CD4-positive, alpha-beta T cell treated with Interleukin-10 for 1 hour (primary cell): ENCODE results near the gene MEX3A.
"Not testable (repeated sequence)": the region's sequence is repeated elsewhere in the genome, so short reads cannot be mapped to it uniquely, and the experiment has no call there.

Experiments
- DNase-seq: peaks from one replicate; pipeline ENCODE4 v3.0.0-alpha.2; 2020

Gene MEX3A

GRCh38 chr1:156082309-156083091, at the start of gene MEX3A:
Gene MEX3A (minus strand): TSS chr1:156082465. CDS start chr1:156081998, 467 bp downstream.
- DNase-seq = peak; percentile 65

DNA sequence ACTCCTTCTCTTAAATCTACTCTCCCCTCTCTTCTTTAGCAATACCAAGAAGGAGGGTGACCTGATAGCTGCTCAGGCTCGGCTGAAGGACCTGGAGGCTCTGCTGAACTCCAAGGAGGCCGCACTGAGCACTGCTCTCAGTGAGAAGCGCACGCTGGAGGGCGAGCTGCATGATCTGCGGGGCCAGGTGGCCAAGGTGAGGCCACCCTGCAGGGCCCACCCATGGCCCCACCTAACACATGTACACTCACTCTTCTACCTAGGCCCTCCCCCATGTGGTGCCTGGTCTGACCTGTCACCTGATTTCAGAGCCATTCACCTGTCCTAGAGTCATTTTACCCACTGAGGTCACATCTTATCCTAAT, 48.3 kb upstream of the MEX3A start:
- no peak for DNase-seq

DNA sequence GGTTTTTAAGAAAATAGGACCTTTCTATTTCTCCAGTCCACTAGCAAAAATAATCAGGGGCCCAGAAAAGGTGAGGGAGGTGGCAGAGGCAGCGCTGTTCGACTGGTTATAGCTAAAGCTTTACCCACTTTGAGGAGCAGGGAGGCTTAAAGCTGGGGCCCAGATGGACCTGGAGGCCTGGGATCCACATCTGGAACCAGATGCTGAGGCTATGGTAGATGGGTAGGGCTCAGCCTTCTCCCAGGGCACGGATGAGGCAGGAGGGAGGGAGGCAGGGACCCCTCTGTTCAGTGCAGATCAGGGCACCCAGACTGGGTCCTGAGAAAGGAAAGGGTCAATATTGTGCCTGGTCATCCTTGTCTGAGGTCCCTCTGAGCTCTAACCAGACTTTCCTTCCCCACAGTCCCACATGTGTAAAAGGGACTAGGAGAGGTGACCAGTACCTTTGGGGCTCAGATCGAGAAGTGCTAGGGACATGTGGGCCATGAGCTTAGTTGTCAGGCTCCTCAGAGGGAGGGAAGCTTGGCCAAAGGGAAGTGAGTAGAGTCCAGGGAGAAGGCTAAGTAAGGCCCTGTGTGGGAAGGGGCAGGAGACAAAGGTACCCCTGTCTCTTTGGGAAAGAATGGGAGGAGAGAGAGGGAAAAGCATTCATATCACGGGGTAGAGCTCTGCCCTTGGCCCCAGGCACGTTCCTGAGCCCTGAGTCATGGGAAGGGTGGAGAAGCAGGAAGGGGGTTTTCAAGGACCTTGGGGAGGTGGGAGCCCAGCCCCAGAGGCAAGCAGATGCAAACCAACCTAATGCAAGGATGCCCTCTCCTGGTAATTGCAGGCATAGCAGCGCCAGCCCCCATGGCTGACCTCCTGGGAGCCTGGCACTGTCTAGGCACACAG, 47.7 kb upstream of the MEX3A start:
- peak; percentile 82 for DNase-seq

- DNase-seq = peak; percentile 28
Observed at GRCh38 chr1:156128654-156129597, 46.7 kb upstream of the MEX3A start.

GRCh38 chr1:156128308-156128653, 46.0 kb upstream of the MEX3A start:
- DNase-seq = peak; percentile 16

GRCh38 chr1:156126630-156127534, 44.6 kb upstream of the MEX3A start:
- peak; percentile 90 for DNase-seq

DNA sequence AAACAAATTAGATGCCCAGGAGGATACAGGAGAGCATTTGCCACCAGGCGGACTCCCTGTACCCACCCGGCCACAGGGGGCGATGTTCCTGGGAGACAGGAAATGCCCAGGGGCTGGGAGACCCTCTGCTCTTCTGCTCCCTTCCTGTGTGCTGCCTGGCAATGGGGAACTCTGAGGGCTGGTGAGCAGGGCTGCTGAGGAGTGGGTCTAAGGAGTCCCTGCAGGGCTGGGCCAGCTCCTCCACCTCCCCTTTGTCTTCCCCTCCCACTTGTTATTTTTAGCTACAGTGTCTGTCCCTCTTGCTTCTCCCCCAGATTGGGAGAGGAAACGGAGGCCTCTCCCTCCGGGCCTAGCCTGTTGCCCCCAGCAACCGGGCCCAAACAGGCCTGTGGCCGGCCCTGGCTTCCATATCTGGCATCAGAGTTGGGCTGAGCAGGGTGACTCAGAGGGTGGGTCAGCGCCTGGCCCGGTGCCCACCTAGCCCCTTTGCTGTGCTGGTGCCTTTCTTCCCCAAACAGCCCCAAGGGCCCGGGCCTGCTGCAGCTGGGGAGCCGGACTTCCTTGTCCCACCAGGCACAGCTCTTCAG, 43.9 kb upstream of the MEX3A start:
- DNase-seq = peak; percentile 80

GRCh38 chr1:156125544-156125943, 43.3 kb upstream of the MEX3A start:
- peak; percentile 35 for DNase-seq

DNA sequence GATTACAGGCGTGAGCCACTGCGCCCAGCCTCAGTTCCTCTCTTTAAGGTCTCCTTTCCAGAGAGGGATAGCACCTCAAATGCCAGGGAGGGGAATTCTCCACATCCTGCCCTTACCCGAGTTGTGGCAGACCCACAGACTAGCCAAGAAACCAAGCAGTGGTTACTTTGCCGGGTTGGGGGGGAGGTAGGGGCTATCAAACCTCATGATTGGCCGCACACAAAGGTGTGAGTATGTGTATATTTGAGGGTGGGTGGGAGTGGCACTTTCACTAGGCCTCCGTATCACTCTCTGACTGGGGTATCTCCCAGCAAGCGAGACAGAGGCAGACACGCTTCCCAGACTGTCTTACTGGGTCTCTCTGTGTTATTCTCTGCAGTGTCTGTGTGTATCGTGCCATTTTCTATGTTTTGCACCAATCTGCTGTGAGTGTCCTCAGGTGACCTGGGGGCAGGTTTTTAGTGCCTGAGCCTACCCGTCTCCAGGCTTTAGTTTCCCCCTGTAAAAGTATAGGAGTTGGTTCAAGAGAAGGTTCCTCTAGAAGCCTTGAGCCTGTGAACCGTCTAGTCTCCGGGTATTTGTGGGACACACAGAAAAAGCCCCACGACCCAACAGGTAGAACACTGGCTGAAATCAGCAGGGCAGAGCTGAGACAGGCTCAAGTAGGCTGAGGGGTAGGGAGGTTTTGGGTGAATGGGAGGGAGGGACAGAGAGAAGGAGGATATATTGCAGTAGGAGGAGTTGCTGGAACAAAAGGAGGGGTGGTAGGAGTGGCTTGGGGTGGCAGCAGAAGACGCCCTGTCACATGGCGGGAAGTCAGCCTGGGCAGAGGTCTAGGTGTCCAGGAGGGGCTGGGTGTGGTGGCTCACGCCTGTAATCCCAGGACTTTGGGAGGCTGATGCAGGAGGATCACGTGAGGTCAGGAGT, 42.6 kb upstream of the MEX3A start:
- DNase-seq = peak; percentile 72

DNA sequence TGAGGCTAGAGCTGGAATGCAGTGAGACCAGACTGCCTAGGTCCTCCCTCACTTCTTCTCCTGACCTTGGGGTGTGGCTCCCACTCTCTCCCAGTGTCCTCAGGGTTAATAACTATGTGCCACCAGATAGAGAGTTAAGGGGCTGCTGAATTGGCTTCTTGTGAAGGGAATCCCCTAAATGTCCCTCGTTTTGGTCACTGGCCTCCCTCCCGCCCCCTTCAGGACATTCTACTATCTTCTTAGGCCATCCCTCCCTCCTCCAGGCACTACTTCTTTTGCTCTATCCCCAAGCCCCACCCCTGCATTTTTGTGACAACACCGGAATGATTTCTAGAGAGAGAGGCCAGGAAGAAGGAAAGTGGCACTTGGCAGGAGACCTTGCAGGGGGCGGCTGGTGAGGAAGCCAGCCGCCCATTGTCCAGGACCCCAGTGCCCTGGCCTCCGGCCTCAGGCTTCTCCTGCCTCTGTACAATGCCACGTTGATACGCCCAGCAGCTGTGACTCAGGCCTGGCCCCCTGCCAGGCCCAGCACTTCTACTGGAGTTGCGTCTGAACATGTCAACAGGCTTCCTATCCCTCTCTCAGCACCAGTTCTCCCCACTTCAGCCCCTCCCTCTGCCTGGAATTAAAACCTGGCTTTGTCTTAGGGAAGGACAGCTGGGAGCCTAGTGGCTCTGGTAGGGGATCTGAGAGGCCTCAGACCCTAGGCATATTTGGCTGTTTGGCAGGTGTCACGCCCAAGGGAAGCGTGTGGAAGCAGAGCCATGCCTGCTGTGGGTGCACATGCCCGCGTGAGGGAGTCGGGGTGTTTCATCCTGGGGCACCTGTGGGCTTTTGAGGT, 41.3 kb upstream of the MEX3A start:
- DNase-seq = peak; percentile 66

DNA sequence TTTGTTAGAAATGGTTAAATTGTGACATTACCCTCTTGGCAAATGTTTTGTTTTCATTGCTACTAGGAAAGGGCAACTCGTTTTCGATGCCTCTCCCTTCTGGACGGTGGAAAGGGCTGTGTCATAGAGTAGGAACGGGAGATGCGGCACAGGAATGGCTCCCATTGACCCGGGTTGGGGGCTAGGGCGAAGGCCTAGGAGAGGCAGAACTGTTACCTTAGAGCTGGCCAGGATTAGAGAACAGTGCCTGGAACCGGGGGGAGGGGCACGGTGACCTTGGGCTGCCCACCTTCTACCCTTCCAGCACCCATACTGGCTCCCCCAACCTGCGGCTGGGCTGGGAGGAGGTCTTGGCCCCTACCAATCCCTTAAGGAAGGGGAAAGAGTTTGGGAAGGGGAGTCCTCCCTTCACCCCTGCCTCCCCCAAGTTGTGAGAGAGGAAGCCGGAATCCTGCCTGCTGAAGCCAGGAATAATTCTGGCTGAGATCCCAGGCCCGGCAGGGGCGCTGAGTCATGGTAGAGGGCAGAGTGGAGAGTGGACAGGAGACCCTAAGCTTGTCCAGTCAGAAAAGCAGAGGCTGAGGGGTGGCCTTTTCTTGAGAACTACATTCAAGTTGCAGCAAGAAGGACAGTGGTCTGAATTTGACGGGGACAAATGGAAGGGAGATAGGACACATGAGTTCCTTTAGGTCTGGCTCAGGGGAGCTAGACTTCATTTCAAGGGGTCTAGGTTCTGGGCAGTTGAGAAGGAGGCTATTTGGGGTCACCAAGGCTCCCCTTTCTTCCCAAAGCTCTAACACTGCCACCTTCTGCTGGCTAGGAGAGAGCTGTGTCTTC, 40.5 kb upstream of the MEX3A start:
- peak; percentile 36 for DNase-seq

GRCh38 chr1:156122086-156122485, 39.8 kb upstream of the MEX3A start:
- peak; percentile 30 for DNase-seq

DNA sequence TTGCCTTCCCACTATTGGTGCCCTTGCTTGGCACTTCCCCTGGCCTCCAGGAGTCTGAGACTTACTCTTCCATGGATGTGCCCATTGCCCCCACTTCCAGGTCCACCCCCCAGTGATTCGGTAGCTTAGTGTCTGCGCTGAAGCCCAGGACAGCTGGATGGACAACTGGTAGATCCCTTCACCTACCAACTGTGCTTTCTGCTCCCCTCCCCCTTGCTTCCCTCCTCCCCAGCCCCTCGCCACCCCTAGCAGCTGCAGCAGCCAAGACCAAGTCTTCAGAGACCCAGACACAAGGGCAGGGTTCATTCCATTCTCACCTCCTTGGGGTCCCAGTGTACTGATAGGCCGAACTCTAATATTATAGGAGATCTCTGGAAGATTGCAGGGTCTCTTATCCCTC, 39.2 kb upstream of the MEX3A start:
- DNase-seq = peak; percentile 28

- DNase-seq = not testable (repeated sequence)
Observed at GRCh38 chr1:156121005-156121404, 38.7 kb upstream of the MEX3A start.

GRCh38 chr1:156120318-156120717, 38.1 kb upstream of the MEX3A start:
- no peak for DNase-seq

DNA sequence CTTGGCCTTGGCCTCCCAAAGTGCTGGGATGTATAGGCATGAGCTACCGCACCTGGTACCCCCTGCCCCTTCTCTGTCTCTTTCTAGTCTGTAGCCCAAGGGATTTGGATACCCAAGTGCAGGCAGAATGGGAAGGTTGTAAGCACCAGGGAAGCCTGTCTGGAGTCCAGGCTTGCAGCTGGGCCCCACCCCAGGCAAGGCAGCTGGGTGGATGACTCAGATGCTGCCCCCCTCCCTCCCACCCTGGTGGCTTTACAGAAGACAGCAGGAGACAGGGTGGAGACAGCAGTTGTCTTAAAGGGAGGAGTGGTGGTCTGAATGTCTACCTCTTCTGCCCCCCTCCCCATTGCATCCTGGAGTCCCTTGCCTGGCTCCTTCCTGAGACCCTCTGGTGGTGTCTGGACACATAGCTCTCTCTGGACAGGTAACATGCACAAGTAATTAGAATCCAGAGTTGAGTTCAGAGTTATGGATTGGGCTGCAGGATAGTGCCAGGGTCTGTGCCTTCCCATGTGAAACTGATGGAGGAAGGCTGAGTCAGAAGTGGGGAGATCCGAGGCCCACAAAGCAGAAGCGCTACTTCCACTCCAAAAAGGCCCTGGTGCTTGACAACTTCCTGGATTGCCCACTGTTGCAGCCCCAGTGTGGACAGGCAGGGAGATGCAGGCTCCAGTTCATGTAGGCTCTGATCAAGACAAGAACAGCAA, 37.4 kb upstream of the MEX3A start:
- peak; percentile 52 for DNase-seq

GRCh38 chr1:156118177-156118868, 36.1 kb upstream of the MEX3A start:
- peak; percentile 34 for DNase-seq
